Omental fat pad (tissue), 4 donors: Measurements from ENCODE around the gene GJA1. TPM values are rescaled to one million over a fixed set of nuclear protein-coding genes. Genes with fewer than 3 reads are reported as not detected.
"Not testable (repeated sequence)": the region's sequence is repeated elsewhere in the genome, so short reads cannot be mapped to it uniquely, and the experiment has no call there.

Source experiments
- ATAC-seq: fragments of 150-250 bp; one replicate; pipeline ENCODE4 v1.9.1; 2016; ENCODE audit warnings: mild to moderate bottlenecking, moderate library complexity; ENCODE audit not compliant: low FRiP score
- DNase-seq: peaks from one replicate; pipeline ENCODE4 v3.0.0-alpha.2; 2019; ENCODE audit warnings: low spot score
- total RNA-seq, 4 donors: library from RNA; depleted of rRNA; stranded (reverse); fragments of >200 nt; gene quantifications; one replicate each; pipeline ENCODE4 v1.1.0, GENCODE V29; 2016
- TF ChIP-seq, protein P1 (sequence below), 3 donors: fragments of 450-650 bp; IDR thresholded peaks; one replicate each; pipeline ENCODE4 v1.5.1; 2016 to 2017; ENCODE audit warnings: antibody characterized with exemption in 3 of 3, mild to moderate bottlenecking in 3 of 3, moderate library complexity in 2 of 3

The GJA1 gene
- total RNA-seq, 4 donors from 2014 or later = 54.2 to 339 (median 196) TPM

DNA sequence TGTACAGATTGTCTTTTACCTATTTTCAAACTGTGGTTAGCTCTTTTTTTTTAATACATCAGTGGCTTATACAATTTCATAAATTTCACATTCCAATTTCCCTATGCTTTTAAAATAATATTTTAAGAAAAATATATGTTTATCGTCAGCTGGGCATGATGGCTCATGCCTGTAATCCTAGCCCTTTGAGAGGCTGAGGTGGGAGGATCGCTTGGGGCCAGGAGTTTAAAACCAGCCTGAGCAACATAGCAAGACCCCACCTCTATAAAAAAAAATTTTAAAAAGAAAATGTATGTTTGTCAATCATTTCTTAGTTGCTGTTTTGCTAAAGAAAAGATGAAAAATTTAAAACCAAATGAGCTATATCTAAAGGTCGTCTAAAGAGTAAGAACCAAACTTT, 3.4 kb downstream of the GJA1 start:
- TF ChIP-seq, protein P1, sequence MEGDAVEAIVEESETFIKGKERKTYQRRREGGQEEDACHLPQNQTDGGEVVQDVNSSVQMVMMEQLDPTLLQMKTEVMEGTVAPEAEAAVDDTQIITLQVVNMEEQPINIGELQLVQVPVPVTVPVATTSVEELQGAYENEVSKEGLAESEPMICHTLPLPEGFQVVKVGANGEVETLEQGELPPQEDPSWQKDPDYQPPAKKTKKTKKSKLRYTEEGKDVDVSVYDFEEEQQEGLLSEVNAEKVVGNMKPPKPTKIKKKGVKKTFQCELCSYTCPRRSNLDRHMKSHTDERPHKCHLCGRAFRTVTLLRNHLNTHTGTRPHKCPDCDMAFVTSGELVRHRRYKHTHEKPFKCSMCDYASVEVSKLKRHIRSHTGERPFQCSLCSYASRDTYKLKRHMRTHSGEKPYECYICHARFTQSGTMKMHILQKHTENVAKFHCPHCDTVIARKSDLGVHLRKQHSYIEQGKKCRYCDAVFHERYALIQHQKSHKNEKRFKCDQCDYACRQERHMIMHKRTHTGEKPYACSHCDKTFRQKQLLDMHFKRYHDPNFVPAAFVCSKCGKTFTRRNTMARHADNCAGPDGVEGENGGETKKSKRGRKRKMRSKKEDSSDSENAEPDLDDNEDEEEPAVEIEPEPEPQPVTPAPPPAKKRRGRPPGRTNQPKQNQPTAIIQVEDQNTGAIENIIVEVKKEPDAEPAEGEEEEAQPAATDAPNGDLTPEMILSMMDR (IDR thresholded peaks at IDR 0.05) = no peak
- ATAC-seq = no peak
- no peak for DNase-seq

DNA sequence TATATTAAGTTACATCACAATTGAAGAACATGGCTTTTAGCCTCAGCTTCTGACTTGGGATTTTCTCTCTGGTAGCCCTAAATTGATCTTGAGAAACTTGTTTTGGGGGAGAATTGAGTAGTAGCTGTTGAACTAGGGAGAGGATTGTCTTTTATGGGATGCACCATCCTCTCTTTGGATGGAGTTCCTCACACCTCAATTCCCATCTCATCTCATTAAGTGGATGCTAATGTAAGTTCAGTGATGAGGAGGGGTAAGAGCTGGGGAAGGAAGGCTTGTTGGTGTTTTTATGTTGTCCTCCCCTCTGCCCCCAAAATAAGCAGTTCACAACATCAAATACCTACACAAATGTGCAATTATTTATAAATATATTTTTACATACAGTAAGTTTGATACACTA, 4.0 kb downstream of the GJA1 start:
- ATAC-seq (no peak), DNase-seq (no peak)
- TF ChIP-seq, protein P1 (IDR thresholded peaks at IDR 0.05) = no peak

DNA sequence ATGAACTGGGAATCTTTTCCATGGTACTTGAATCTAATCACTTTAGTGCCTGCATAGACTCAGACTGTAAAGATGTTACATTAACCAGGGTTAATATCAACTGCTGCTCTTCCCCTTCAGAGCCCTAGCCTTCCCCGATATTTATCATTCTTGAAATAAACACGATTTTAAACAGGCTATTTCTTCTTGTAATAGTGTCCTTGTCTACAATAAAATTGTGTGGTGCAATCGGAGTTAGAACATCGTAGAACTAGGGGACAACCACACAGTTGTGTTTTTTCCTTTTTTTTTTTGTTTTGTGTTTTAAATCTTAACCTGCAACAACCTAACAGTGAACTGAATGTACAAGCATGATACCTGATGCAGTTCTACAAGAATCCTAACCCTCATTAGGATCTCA, 4.5 kb downstream of the GJA1 start:
- TF ChIP-seq, protein P1 (IDR thresholded peaks at IDR 0.05) = no peak
- ATAC-seq = no peak

DNA sequence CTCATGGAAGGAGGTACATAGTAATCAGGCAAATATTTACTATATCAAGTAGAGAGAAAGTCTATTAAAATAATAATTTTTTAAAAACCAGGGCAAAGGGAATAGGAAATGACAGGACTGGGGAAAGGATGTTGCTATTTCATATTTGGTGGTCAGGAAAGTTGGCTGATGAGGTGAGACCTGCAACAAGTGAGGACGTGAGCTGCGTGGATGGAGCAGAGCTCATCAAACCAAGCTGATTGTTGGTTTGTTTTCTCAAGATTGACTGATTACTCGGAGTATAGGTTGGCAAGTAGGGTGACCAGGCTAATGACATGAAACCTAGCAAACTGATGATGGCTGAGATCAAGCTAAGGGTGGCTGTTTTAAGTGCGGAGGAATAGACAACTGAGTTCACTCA, 6.0 kb downstream of the GJA1 start:
- TF ChIP-seq, protein P1 (IDR thresholded peaks at IDR 0.05) = no peak
- ATAC-seq (no peak), DNase-seq (no peak)

More for the DNA sequence above, 4.5 kb downstream of the GJA1 start:
- DNase-seq = no peak

DNA sequence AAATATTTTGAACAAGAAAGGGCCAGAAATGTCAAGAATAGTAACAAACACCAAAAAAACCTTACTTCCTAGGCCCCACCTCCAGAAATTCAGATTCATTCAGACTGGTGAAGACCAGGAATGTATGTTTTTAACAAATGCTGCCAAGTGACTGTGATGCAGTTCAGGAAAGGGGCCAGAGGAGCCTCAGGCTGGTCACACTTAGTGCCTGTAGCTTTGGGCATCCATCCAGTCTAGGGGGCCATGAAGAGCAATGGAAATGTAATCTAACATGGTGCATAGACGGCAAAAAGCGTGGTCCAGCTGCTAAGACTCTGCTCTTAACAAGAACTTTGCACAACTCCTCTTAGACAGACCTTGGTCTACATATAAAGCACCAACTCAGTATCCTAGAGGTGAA, 7.1 kb downstream of the GJA1 start:
- TF ChIP-seq, protein P1 (IDR thresholded peaks at IDR 0.05) = no peak
- no peak for DNase-seq
- no peak for ATAC-seq

DNA sequence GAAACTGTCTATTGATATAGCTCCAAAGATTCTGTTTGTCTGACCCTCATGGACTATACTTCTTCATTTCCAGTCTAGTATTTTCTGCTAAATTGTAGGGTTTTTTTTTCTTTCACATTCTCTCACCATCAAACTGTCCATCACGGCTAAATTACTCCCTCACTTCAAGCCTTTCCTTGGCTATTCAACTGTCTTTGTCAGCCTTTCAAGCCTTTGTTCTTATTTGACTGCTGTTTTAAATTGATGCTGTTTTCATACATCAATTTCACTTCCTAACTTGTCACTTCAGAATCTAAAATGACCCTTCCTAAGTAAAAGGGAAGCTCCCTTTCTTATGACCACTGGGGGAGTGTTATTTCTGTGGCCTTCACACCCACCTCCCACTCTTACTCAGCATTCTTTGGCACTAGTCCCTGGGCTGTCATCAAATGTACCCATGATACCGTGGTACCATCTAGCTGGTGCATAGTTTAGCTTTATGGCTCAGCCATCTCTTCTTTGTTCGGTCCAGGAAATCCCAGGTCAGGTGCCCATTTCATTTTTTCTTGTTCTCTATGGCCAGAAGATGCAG, 8.6 kb downstream of the GJA1 start:
- DNase-seq (no peak), ATAC-seq (peak; percentile 54)
- TF ChIP-seq, protein P1 (IDR thresholded peaks at IDR 0.05) = no peak

DNA sequence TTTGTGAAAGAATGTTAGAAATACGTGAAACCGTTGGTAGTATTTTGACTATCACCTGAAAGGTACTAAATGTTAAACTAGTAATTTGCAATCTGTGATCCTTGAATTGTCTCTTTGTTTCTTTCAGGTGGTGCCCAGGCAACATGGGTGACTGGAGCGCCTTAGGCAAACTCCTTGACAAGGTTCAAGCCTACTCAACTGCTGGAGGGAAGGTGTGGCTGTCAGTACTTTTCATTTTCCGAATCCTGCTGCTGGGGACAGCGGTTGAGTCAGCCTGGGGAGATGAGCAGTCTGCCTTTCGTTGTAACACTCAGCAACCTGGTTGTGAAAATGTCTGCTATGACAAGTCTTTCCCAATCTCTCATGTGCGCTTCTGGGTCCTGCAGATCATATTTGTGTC, 11.3 kb downstream of the GJA1 start:
- ATAC-seq, DNase-seq: not testable (repeated sequence)

DNA sequence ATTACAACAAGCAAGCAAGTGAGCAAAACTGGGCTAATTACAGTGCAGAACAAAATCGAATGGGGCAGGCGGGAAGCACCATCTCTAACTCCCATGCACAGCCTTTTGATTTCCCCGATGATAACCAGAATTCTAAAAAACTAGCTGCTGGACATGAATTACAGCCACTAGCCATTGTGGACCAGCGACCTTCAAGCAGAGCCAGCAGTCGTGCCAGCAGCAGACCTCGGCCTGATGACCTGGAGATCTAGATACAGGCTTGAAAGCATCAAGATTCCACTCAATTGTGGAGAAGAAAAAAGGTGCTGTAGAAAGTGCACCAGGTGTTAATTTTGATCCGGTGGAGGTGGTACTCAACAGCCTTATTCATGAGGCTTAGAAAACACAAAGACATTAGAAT, 12.3 kb downstream of the GJA1 start:
- DNase-seq, ATAC-seq: not testable (repeated sequence)

DNA sequence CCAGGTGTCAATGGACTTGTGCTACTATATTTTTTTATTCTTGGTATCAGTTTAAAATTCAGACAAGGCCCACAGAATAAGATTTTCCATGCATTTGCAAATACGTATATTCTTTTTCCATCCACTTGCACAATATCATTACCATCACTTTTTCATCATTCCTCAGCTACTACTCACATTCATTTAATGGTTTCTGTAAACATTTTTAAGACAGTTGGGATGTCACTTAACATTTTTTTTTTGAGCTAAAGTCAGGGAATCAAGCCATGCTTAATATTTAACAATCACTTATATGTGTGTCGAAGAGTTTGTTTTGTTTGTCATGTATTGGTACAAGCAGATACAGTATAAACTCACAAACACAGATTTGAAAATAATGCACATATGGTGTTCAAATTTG, 13.1 kb downstream of the GJA1 start:
- not testable (repeated sequence) for DNase-seq, ATAC-seq
